HG03521 (cell line): ENCODE data around the gene PIM1.
"Not testable (repeated sequence)": the region's sequence is repeated elsewhere in the genome, so short reads cannot be mapped to it uniquely, and the experiment has no call there.

ENCODE experiments used
- ATAC-seq: cut with Tn5 transposase; IDR thresholded peaks from one replicate; pipeline ENCODE4 v1.9.1; 2021; ENCODE audit warnings: mild to moderate bottlenecking, moderate library complexity; ENCODE audit not compliant: unreplicated experiment

PIM1 gene

DNA sequence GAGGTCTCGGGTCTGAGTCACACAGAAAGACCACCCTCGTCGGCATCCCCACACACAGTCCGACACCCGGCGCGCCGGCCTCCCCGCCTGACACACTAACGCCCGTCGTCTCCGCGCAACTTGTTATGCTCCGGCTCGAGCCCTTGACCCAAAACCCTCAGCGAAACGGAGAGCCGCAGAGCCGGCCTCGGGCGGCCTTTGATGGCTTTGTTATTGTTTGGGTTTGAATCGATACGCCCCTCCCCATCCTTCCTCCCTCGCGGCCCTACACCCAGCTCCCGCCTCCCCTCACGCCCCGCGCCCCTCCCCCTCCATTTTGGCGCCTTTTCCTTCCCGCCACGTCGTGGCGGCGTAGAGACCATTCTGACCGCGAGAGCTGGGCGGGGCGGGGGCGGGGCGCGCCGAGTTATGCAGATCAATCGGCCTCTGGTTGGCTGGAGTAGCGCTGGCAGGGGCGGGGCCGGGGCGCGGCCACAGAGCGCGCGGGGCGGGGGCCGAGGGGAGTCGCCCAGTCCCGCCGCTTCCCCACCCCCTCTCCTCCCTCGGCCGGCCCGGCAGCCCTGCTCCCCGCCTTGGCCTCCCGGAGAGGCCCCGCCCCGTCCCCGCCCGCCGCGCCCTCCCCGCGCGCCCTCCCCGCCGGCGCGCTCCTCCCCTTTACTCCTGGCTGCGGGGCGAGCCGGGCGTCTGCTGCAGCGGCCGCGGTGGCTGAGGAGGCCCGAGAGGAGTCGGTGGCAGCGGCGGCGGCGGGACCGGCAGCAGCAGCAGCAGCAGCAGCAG, at the start of gene PIM1:
TSS of gene PIM1 (plus strand) at position 657 of the 777 bp plus-strand sequence. CDS start 424 bp downstream, outside the sequence.
- ATAC-seq, result peak; percentile 75

GRCh38 chr6:37121556-37121955, 48.4 kb upstream of the PIM1 start:
- no peak for ATAC-seq

DNA sequence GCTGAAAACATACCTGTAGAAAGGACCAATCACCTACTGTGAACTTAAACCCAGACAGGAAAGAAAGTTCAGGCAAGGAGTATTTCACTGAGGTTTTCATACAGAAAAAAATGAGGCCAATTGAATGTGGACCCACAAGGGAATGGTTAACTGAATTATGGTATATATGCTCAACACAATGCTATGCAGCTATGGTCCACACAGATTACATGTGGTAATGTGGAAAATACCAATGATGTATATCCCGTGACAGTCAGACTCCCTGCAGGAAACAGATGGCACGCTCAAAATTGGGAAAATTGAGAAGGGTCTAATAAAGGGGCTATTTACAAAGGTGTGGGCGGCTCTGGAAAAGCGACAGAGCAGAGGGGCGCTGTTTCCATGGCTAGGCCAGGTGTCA, 47.1 kb upstream of the PIM1 start:
- no peak for ATAC-seq

GRCh38 chr6:37123957-37124729, 45.8 kb upstream of the PIM1 start:
- ATAC-seq, result no peak

DNA sequence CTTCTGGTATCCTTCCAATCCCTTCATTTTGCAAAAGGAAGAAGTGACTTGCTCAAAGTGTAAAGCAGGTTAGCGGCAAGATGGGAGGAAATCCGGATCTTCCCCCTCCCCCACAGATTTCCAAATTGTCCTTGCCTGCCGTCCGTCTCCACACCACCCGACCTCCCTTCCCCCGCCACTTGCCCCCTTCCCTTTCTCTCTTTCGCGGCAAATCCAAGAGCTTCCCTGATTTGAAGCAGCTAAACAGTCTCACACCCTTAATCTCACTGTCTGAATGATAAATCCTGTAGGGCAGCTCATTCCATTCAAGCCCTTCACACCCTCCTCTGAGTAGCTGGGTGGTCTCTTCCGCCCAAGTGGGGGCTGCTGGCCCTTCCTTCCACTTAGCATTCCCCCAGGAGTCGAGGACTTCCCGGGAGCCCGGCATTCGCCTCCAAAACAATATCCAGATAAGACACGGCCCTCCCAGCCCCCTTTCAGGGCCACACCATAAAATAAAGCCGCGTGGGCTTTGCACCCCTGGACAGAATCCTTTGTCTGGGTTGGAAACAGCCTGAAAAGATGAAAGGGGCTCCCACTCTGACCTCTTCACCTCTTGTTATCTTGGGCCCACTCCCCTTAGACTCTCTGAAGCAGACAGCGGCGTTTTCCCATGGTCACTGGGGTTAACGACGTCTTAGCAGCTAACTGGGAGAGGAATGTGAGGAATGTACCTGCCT, 44.0 kb upstream of the PIM1 start:
- no peak for ATAC-seq

DNA sequence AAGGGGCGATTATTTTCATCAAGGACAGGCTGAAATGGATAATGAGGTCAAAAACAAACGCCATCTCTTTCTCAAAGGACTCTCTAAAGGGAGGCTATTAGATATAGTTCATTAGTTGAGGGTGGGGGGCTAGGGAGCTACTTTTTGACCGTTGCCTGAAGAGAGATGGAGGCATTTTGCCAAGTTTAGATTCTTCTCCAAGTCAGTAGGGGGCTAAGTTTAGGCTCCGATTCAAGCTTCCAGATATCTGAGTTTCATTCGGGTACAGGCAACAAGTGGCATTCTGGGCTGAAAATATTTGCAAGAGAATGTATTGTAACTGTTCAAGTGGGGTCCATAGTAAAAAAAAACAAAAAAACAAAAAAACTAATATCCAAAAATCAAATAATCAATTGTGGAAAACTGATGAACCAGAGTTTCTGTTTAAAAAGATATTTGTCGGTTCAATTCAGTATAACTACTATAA, 43.4 kb upstream of the PIM1 start:
- no peak for ATAC-seq

GRCh38 chr6:37126961-37127616, 42.9 kb upstream of the PIM1 start:
- ATAC-seq, result no peak

GRCh38 chr6:37127961-37128862, 41.7 kb upstream of the PIM1 start:
- no peak for ATAC-seq

GRCh38 chr6:37128863-37129443, 41.0 kb upstream of the PIM1 start:
- ATAC-seq, result not testable (repeated sequence)

GRCh38 chr6:37129566-37129965, 40.4 kb upstream of the PIM1 start:
- no peak for ATAC-seq

- ATAC-seq, result no peak
Measured at GRCh38 chr6:37130704-37131103, 39.2 kb upstream of the PIM1 start.

- no peak for ATAC-seq
Measured at GRCh38 chr6:37131104-37131959, 38.6 kb upstream of the PIM1 start.

DNA sequence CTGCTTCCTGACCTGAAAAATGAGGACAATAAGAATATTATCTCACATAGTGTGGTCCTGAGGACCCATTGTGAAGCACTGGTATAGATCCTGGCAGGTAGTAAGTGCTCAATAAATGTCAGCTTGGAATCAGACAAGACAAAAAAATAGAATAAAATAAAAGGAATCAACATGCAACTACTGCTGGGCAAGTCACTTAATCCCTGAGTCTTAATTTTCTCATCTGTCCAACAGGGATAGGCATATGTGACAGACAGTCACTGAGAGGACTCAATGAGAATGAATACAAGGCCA, 38.0 kb upstream of the PIM1 start:
- ATAC-seq, result no peak

GRCh38 chr6:37134036-37134395, 35.9 kb upstream of the PIM1 start:
- no peak for ATAC-seq

GRCh38 chr6:37134396-37135191, 35.4 kb upstream of the PIM1 start:
- no peak for ATAC-seq

DNA sequence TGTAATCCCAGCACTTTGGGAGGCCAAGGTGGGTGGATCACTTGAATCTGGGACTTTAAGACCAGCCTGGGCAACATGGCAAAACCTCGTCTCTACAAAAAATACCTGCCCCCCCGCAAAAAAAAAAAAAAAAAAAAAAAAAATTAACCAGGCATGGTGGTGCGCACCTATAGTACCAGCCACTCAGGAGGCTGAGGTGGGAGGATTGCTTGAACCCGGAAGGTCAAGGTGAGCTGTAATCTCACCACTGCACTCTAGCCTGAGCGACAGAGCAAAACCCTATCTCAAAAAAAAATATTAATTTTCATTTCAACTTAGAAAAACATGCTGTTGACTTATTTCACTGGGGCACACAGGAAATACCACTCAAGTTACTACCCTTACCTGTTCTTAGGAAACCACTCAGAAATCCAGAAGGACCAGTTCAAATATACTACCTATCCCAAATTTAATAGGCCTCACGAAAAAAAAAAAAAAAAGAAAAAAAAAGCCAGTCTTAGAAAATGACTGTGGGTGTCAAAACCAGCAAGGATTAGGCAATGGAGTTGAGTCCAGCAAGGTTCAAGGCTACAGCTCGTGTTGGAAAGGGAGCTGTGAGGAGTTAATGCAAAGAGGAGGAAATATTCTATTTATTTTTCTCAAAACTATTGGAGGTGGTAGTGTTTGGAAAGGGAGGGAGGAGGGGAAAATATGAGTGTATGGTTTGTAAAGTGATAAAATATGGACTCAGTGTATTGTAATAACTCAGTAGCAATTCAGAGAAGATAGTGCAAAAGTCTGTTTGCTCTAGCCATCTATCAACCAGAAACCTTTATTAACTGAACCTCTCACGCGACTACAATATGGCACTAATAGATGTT, 33.9 kb upstream of the PIM1 start:
- no peak for ATAC-seq

DNA sequence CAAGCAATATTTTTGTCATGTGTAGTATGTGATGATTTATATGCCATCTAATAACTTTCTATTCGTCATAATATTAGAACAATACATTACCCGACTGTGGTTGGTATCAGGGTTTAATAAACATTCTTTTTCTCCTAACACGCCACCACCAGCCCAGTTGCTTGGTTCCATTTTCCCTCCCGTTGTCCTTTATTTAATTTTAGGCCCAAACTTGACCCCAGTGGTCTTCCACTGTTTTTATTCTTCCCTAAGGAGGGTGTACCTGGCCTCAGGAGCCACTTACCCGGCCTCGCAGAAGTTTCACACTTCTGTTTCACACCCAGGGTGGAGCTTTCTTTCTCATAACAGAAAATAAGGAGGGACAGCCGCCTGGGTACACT, 33.1 kb upstream of the PIM1 start:
- ATAC-seq, result no peak
